T-cell (primary cell): ENCODE results near the gene ROR2. TPM values are rescaled to one million over a fixed set of nuclear protein-coding genes. Genes with fewer than 3 reads are reported as not detected.
"Not testable (repeated sequence)": the region's sequence is repeated elsewhere in the genome, so short reads cannot be mapped to it uniquely, and the experiment has no call there.

Source experiments
- ATAC-seq, 4 experiments: fragments of 200-7000 bp in 3 of 4; fragments of 150-1000 bp in 1 of 4; cut with Tn5 transposase; replicated peaks in 1 of 4; 1 replicate in 3 of 4; 2 replicates in 1 of 4; pipeline ENCODE4 v1.10.0; 2021; ENCODE audit warnings: moderate library complexity in 3 of 4, mild to moderate bottlenecking in 2 of 4, moderate number of reproducible peaks in 1 of 4
- CTCF ChIA-PET, 2 donors: fragments of 300-600 bp; sonication (Branson Sonifier 250); formaldehyde crosslinking; loops; one replicate each; lab custom pipeline; 2022; ENCODE audit warnings: antibody characterized with exemption in 2 of 2; lab: Charles Lee
- POLR2A ChIA-PET, 2 donors: fragments of 300-600 bp; sonication (Branson Sonifier 250); formaldehyde crosslinking; loops; one replicate each; lab custom pipeline; 2022; ENCODE audit warnings: antibody characterized with exemption in 2 of 2; lab: Charles Lee
- DNase-seq, 35 experiments: peaks; one replicate each; pipeline versions ENCODE4 v3.0.0 to v3.0.0-alpha.2; 2013 to 2023
- H3K27ac ChIP-seq: one replicate; pipeline ENCODE4 v1.5.1; 2013; ENCODE audit warnings: low read length
- H3K27me3 ChIP-seq, 2 experiments: replicated peaks in 1 of 2; 1 replicate in 1 of 2; 2 replicates in 1 of 2; pipeline versions ENCODE4 v1.6.1 to v1.7.0; 2013; ENCODE audit warnings: low read length in 1 of 2, mixed read lengths in 1 of 2; ENCODE audit not compliant: control insufficient read depth in 2 of 2, insufficient read depth in 2 of 2; ENCODE audit errors: extremely low read depth in 1 of 2
- H3K36me3 ChIP-seq, 2 donors: 1 replicate in 1 of 2; 2 replicates in 1 of 2; pipeline versions ENCODE4 v1.6.1 to v1.7.0; 2013; ENCODE audit warnings: low read length in 1 of 2; ENCODE audit not compliant: control insufficient read depth in 2 of 2, insufficient read depth in 1 of 2; ENCODE audit errors: extremely low read depth in 1 of 2
- H3K4me1 ChIP-seq, 2 experiments: 1 replicate in 1 of 2; 2 replicates in 1 of 2; pipeline versions ENCODE4 v1.6.1 to v1.7.0; 2013; ENCODE audit warnings: low read length in 2 of 2, mixed read lengths in 1 of 2; ENCODE audit not compliant: insufficient read depth in 2 of 2, control insufficient read depth in 1 of 2; ENCODE audit errors: extremely low read depth in 1 of 2
- H3K4me3 ChIP-seq, 2 donors: 1 replicate in 1 of 2; 2 replicates in 1 of 2; pipeline versions ENCODE4 v1.5.1 to v1.7.0; 2013; ENCODE audit warnings: mild to moderate bottlenecking in 2 of 2, low read length in 1 of 2, moderate library complexity in 1 of 2; ENCODE audit not compliant: control insufficient read depth in 1 of 2; ENCODE audit errors: extremely low read depth in 1 of 2
- H3K9me3 ChIP-seq: 2 replicates; pipeline ENCODE4 v1.7.0; 2013
- H3K27ac Mint-ChIP-seq, 2 donors: one replicate each; pipeline ENCODE4 v1.8.0; 2020 to 2021; ENCODE audit warnings: mild to moderate bottlenecking in 2 of 2, mixed read lengths in 2 of 2
- H3K27me3 Mint-ChIP-seq, 2 donors: one replicate each; pipeline ENCODE4 v1.8.0; 2021 to 2022; ENCODE audit warnings: mixed read lengths in 2 of 2
- H3K36me3 Mint-ChIP-seq: one replicate; pipeline ENCODE4 v1.8.0; 2021; ENCODE audit warnings: mixed read lengths
- H3K4me1 Mint-ChIP-seq, 3 donors: one replicate each; pipeline ENCODE4 v1.8.0; 2020 to 2022; ENCODE audit warnings: mixed read lengths in 3 of 3, mild to moderate bottlenecking in 1 of 3
- H3K4me3 Mint-ChIP-seq, 3 donors: one replicate each; pipeline ENCODE4 v1.8.0; 2020 to 2022; ENCODE audit warnings: mild to moderate bottlenecking in 3 of 3, mixed read lengths in 3 of 3, moderate library complexity in 3 of 3
- H3K9me3 Mint-ChIP-seq, 3 donors: one replicate each; pipeline ENCODE4 v1.8.0; 2020 to 2022; ENCODE audit warnings: mixed read lengths in 3 of 3
- WGBS: methylation state at CpG from one replicate; pipeline ENCODE4 v1.1.5; 2013; ENCODE audit warnings: missing lambda C conversion rate; ENCODE audit not compliant: insufficient coverage; 5-methylcytosine and 5-hydroxymethylcytosine counted together
- total RNA-seq, 35 experiments: library from RNA in 6 of 35; stranded (reverse) in 6 of 35; fragments of 120-200 nt in 1 of 35; gene quantifications; one replicate each; pipeline versions ENCODE4 v1.2.1 to v1.2.4 and lab custom pipeline; 2013 to 2026

ROR2 gene
- total RNA-seq, 5 donors from 2014 or later (not counting 1 experiment from before 2014, with no cell fraction given): 0.07 to 0.28 (median 0.15) TPM; not detected in 1

- DNase-seq: no peak
- no peak overlapping the region for H3K27ac ChIP-seq
- no peaks in the 10 kb centered on the region for H3K9me3 ChIP-seq
- no peaks in the 10 kb centered on the region for H3K36me3 Mint-ChIP-seq
- H3K36me3 ChIP-seq: no peaks in the 10 kb centered on the region
- ChIA-PET POLR2A (no interaction called here), CTCF (no interaction called here)
- no peak overlapping the region for H3K4me3 ChIP-seq
- no peaks in the 10 kb centered on the region for H3K4me1 Mint-ChIP-seq
- no peak overlapping the region for H3K27ac Mint-ChIP-seq
- ATAC-seq: no peak
- no CpG with 5 or more reads among the region's 2 CpGs for WGBS
- H3K4me1 ChIP-seq: no peaks in the 10 kb centered on the region
- H3K27me3 ChIP-seq: peaks cover 2 to 9% of the 10 kb centered on the region in 2 experiments
- peaks cover 12 to 39% of the 10 kb centered on the region in 2 donors for H3K27me3 Mint-ChIP-seq
- no peak overlapping the region for H3K4me3 Mint-ChIP-seq
- H3K9me3 Mint-ChIP-seq: peaks cover 0 to 4% (median 0%) of the 10 kb centered on the region in 3 donors
Measured at GRCh38 chr9:91519520-91520277, 430.3 kb downstream of the ROR2 start.

GRCh38 chr9:91518462-91518861 lies 431.6 kb downstream of the ROR2 start:
- no peak for ATAC-seq
- ChIA-PET POLR2A (no interaction called here), CTCF (no interaction called here)
- Mint-ChIP-seq H3K36me3 (no peaks in the 10 kb centered on the region), H3K27ac (no peak overlapping the region), H3K4me3 (no peak overlapping the region), H3K27me3 (peaks cover 16 to 44% of the 10 kb centered on the region in 2 donors), H3K4me1 (no peaks in the 10 kb centered on the region), H3K9me3 (peaks cover 0 to 4% (median 0%) of the 10 kb centered on the region in 3 donors)
- Histone ChIP-seq H3K36me3 (no peaks in the 10 kb centered on the region), H3K4me1 (no peaks in the 10 kb centered on the region), H3K27me3 (peaks cover 0 to 7% of the 10 kb centered on the region in 2 experiments), H3K9me3 (no peaks in the 10 kb centered on the region), H3K4me3 (no peak overlapping the region), H3K27ac (no peak overlapping the region)
- 92% methylated on average over 4 of the region's 5 CpGs for WGBS
- no peak for DNase-seq

- Mint-ChIP-seq H3K9me3 (peaks cover 0 to 4% (median 0%) of the 10 kb centered on the region in 3 donors), H3K4me3 (no peak overlapping the region), H3K4me1 (no peaks in the 10 kb centered on the region), H3K27ac (no peak overlapping the region), H3K27me3 (peaks cover 18 to 44% of the 10 kb centered on the region in 2 donors), H3K36me3 (no peaks in the 10 kb centered on the region)
- Histone ChIP-seq H3K27ac (no peak overlapping the region), H3K9me3 (no peaks in the 10 kb centered on the region), H3K27me3 (peaks cover 0 to 7% of the 10 kb centered on the region in 2 experiments), H3K4me3 (no peak overlapping the region), H3K36me3 (no peaks in the 10 kb centered on the region), H3K4me1 (no peaks in the 10 kb centered on the region)
- ATAC-seq (no peak), DNase-seq (no peak)
- ChIA-PET POLR2A (no interaction called here), CTCF (no interaction called here)
- 69% methylated on average over 2 of the region's 3 CpGs for WGBS
Measured at GRCh38 chr9:91517801-91518200, 432.2 kb downstream of the ROR2 start.

GRCh38 chr9:91517332-91517731 lies 432.7 kb downstream of the ROR2 start:
- ATAC-seq, H3K36me3 ChIP-seq, H3K9me3 ChIP-seq, H3K4me3 Mint-ChIP-seq, DNase-seq, H3K4me1 ChIP-seq, H3K4me3 ChIP-seq, H3K27ac Mint-ChIP-seq, H3K27ac ChIP-seq, H3K36me3 Mint-ChIP-seq, H3K4me1 Mint-ChIP-seq, POLR2A ChIA-PET, CTCF ChIA-PET, H3K9me3 Mint-ChIP-seq: not testable (repeated sequence)
- H3K27me3 ChIP-seq: peaks cover 0 to 10% of the 10 kb centered on the region in 2 experiments
- WGBS: 68% methylated on average over 4 of the region's 4 CpGs
- H3K27me3 Mint-ChIP-seq: peaks cover 21 to 46% of the 10 kb centered on the region in 2 donors

- Mint-ChIP-seq H3K9me3 (peaks cover 4 to 11% (median 5%) of the 10 kb centered on the region in 3 donors), H3K4me1 (no peaks in the 10 kb centered on the region), H3K27ac (no peak overlapping the region), H3K36me3 (no peaks in the 10 kb centered on the region), H3K27me3 (peaks cover 23 to 47% of the 10 kb centered on the region in 2 donors), H3K4me3 (no peak overlapping the region)
- DNase-seq (no peak), ATAC-seq (no peak)
- Histone ChIP-seq H3K4me3 (no peak overlapping the region), H3K27ac (no peak overlapping the region), H3K4me1 (no peaks in the 10 kb centered on the region), H3K9me3 (no peaks in the 10 kb centered on the region), H3K27me3 (peaks cover 0 to 11% of the 10 kb centered on the region in 2 experiments), H3K36me3 (no peaks in the 10 kb centered on the region)
- 100% methylated on average over 2 of the region's 5 CpGs for WGBS
- ChIA-PET CTCF (no interaction called here), POLR2A (no interaction called here)
Measured at GRCh38 chr9:91516777-91517176, 433.3 kb downstream of the ROR2 start.

- H3K4me3 ChIP-seq: no peak overlapping the region
- POLR2A ChIA-PET: no interaction called here
- H3K27ac ChIP-seq: no peak overlapping the region
- no peak for ATAC-seq
- Mint-ChIP-seq H3K4me1 (no peaks in the 10 kb centered on the region), H3K4me3 (no peak overlapping the region), H3K36me3 (no peaks in the 10 kb centered on the region), H3K27me3 (peaks cover 23 to 47% of the 10 kb centered on the region in 2 donors), H3K9me3 (peaks cover 4 to 15% (median 5%) of the 10 kb centered on the region in 3 donors), H3K27ac (no peak overlapping the region)
- 94% methylated on average over 3 of the region's 4 CpGs for WGBS
- peaks cover 0 to 11% of the 10 kb centered on the region in 2 experiments for H3K27me3 ChIP-seq
- H3K36me3 ChIP-seq: no peaks in the 10 kb centered on the region
- no peaks in the 10 kb centered on the region for H3K4me1 ChIP-seq
- H3K9me3 ChIP-seq: no peaks in the 10 kb centered on the region
- DNase-seq: no peak
- CTCF ChIA-PET: no interaction called here
Measured at GRCh38 chr9:91516081-91516480, 433.9 kb downstream of the ROR2 start.
